GM12878 (cell line): ENCODE measurements around the gene VGLL3.

Experiments used
- EZH2 ChIP-seq: IDR thresholded peaks from 2 replicates; pipeline ENCODE4 v1.6.1; 2012; ENCODE audit warnings: low read depth, mild to moderate bottlenecking, control low read depth, inconsistent platforms, low read length, borderline replicate concordance; ENCODE audit not compliant: control insufficient read depth
- GATAD2B ChIP-seq: fragments of 450-650 bp; conservative IDR thresholded peaks from 2 replicates; pipeline ENCODE4 v1.6.1; 2017; ENCODE audit warnings: low read depth, mild to moderate bottlenecking, moderate library complexity
- HSF1 ChIP-seq: fragments of 150-350 bp; IDR thresholded peaks from 2 replicates; pipeline ENCODE4 v1.6.1; 2014; ENCODE audit warnings: mild to moderate bottlenecking, low read depth, low read length
- MTA3 ChIP-seq: IDR thresholded peaks from 2 replicates; pipeline ENCODE4 v1.6.1; 2012; ENCODE audit warnings: low read length, inconsistent platforms, borderline replicate concordance
- PKNOX1 ChIP-seq: fragments of 450-650 bp; IDR thresholded peaks from 2 replicates; pipeline ENCODE4 v1.6.1; 2016; ENCODE audit warnings: mild to moderate bottlenecking
- REST ChIP-seq: IDR thresholded peaks from 2 replicates; pipeline ENCODE4 v1.6.1; 2012; ENCODE audit warnings: mild to moderate bottlenecking, low read depth, low read length
- TAF1 ChIP-seq: IDR thresholded peaks from 2 replicates; pipeline ENCODE4 v1.6.1; 2011; ENCODE audit warnings: mild to moderate bottlenecking, low read depth, low read length, borderline replicate concordance
- TF ChIP-seq, protein P1 (sequence below): fragments of 450-650 bp; IDR thresholded peaks from 2 replicates; pipeline ENCODE4 v1.6.1; 2018; ENCODE audit warnings: mild to moderate bottlenecking, low read depth, moderate library complexity; ENCODE audit not compliant: partially characterized antibody
- TF ChIP-seq, protein P2 (sequence below): fragments of 450-650 bp; IDR thresholded peaks from 2 replicates; pipeline ENCODE4 v1.6.1; 2016; ENCODE audit warnings: mild to moderate bottlenecking, moderate library complexity, borderline replicate concordance
- TF ChIP-seq, protein P3 (sequence below): IDR thresholded peaks from 2 replicates; pipeline ENCODE4 v1.6.1; 2011; ENCODE audit warnings: low read depth, low read length, improper control_type of control experiment, borderline replicate concordance

- TF ChIP-seq TAF1: no peak
- no peak for TF ChIP-seq EZH2
- TF ChIP-seq, protein P1, sequence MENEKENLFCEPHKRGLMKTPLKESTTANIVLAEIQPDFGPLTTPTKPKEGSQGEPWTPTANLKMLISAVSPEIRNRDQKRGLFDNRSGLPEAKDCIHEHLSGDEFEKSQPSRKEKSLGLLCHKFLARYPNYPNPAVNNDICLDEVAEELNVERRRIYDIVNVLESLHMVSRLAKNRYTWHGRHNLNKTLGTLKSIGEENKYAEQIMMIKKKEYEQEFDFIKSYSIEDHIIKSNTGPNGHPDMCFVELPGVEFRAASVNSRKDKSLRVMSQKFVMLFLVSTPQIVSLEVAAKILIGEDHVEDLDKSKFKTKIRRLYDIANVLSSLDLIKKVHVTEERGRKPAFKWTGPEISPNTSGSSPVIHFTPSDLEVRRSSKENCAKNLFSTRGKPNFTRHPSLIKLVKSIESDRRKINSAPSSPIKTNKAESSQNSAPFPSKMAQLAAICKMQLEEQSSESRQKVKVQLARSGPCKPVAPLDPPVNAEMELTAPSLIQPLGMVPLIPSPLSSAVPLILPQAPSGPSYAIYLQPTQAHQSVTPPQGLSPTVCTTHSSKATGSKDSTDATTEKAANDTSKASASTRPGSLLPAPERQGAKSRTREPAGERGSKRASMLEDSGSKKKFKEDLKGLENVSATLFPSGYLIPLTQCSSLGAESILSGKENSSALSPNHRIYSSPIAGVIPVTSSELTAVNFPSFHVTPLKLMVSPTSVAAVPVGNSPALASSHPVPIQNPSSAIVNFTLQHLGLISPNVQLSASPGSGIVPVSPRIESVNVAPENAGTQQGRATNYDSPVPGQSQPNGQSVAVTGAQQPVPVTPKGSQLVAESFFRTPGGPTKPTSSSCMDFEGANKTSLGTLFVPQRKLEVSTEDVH: no peak
- TF ChIP-seq REST: no peak
- TF ChIP-seq, protein P2, sequence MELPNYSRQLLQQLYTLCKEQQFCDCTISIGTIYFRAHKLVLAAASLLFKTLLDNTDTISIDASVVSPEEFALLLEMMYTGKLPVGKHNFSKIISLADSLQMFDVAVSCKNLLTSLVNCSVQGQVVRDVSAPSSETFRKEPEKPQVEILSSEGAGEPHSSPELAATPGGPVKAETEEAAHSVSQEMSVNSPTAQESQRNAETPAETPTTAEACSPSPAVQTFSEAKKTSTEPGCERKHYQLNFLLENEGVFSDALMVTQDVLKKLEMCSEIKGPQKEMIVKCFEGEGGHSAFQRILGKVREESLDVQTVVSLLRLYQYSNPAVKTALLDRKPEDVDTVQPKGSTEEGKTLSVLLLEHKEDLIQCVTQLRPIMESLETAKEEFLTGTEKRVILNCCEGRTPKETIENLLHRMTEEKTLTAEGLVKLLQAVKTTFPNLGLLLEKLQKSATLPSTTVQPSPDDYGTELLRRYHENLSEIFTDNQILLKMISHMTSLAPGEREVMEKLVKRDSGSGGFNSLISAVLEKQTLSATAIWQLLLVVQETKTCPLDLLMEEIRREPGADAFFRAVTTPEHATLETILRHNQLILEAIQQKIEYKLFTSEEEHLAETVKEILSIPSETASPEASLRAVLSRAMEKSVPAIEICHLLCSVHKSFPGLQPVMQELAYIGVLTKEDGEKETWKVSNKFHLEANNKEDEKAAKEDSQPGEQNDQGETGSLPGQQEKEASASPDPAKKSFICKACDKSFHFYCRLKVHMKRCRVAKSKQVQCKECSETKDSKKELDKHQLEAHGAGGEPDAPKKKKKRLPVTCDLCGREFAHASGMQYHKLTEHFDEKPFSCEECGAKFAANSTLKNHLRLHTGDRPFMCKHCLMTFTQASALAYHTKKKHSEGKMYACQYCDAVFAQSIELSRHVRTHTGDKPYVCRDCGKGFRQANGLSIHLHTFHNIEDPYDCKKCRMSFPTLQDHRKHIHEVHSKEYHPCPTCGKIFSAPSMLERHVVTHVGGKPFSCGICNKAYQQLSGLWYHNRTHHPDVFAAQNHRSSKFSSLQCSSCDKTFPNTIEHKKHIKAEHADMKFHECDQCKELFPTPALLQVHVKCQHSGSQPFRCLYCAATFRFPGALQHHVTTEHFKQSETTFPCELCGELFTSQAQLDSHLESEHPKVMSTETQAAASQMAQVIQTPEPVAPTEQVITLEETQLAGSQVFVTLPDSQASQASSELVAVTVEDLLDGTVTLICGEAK: no peak
- TF ChIP-seq, protein P3, sequence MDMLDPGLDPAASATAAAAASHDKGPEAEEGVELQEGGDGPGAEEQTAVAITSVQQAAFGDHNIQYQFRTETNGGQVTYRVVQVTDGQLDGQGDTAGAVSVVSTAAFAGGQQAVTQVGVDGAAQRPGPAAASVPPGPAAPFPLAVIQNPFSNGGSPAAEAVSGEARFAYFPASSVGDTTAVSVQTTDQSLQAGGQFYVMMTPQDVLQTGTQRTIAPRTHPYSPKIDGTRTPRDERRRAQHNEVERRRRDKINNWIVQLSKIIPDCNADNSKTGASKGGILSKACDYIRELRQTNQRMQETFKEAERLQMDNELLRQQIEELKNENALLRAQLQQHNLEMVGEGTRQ: no peak
- no peak for TF ChIP-seq HSF1
- TF ChIP-seq MTA3: no peak
- TF ChIP-seq GATAD2B: no peak
- TF ChIP-seq PKNOX1: no peak
Observed at GRCh38 chr3:87037652-87038051, 46.7 kb upstream of the VGLL3 start.
